H1 (cell line): Measurements from ENCODE around the gene ERICH2.

ENCODE experiments used
- CEBPB ChIP-seq: IDR thresholded peaks from 2 replicates; pipeline ENCODE4 v1.6.1; 2012; ENCODE audit warnings: low read depth, low read length
- CHD2 ChIP-seq: IDR thresholded peaks from 2 replicates; pipeline ENCODE4 v1.6.1; 2012; ENCODE audit warnings: low read length, improper control_type of control experiment
- CTCF ChIP-seq, 3 experiments: IDR thresholded peaks; 1 replicate in 2 of 3; 2 replicates in 1 of 3; pipeline versions ENCODE4 v1.5.1 to v1.6.1; 2011; ENCODE audit warnings: low read length in 3 of 3, mild to moderate bottlenecking in 3 of 3, inconsistent platforms in 2 of 3, low read depth in 1 of 3, moderate library complexity in 1 of 3; ENCODE audit not compliant: insufficient read depth in 1 of 3; ENCODE audit errors: control extremely low read depth in 1 of 3
- GABPA ChIP-seq: IDR thresholded peaks from 2 replicates; pipeline ENCODE4 v1.6.1; 2011; ENCODE audit warnings: mild to moderate bottlenecking, low read length, moderate library complexity, borderline replicate concordance; ENCODE audit not compliant: insufficient read depth
- JUN ChIP-seq: IDR thresholded peaks from 2 replicates; pipeline ENCODE4 v1.6.1; 2011; ENCODE audit warnings: low read depth, mild to moderate bottlenecking, improper control_type of control experiment, low read length
- KDM1A ChIP-seq: fragments of 200-600, 300-600 bp; sonication (generic); IDR thresholded peaks from 2 replicates; pipeline ENCODE4 v1.7.1; 2016; ENCODE audit warnings: mild to moderate bottlenecking, low read length, borderline replicate concordance
- POLR2A ChIP-seq, 2 experiments: IDR thresholded peaks; 1 replicate in 1 of 2; 2 replicates in 1 of 2; pipeline ENCODE4 v1.6.1; 2011; ENCODE audit warnings: low read depth in 2 of 2, low read length in 2 of 2, mild to moderate bottlenecking in 2 of 2; ENCODE audit errors: control extremely low read depth in 1 of 2
- SIN3A ChIP-seq, 2 experiments: IDR thresholded peaks in 1 of 2; conservative IDR thresholded peaks in 1 of 2; 2 replicates each; pipeline ENCODE4 v1.6.1; 2011 to 2012; ENCODE audit warnings: low read length in 2 of 2, improper control_type of control experiment in 1 of 2, low read depth in 1 of 2, mild to moderate bottlenecking in 1 of 2
- TAF1 ChIP-seq: IDR thresholded peaks from 2 replicates; pipeline ENCODE4 v1.6.1; 2011; ENCODE audit warnings: mild to moderate bottlenecking, low read depth, low read length
- TBP ChIP-seq: IDR thresholded peaks from 2 replicates; pipeline ENCODE4 v1.6.1; 2011; ENCODE audit warnings: low read depth, low read length, improper control_type of control experiment
- TCF12 ChIP-seq: IDR thresholded peaks from 2 replicates; pipeline ENCODE4 v1.6.1; 2011; ENCODE audit warnings: low read depth, mild to moderate bottlenecking, low read length

- TF ChIP-seq POLR2A (IDR thresholded peaks at IDR 0.05; ENCODE audit: control extremely low read depth in 1 of 2, low read depth in 2 of 2, low read length in 2 of 2) = no peak
- TF ChIP-seq CEBPB = no peak
- TF ChIP-seq TAF1 = no peak
- TF ChIP-seq JUN = no peak
- no peak for TF ChIP-seq GABPA
- no peak for TF ChIP-seq CHD2
- no peak for TF ChIP-seq SIN3A (conservative IDR thresholded peaks at IDR 0.05 in 1 of 2, IDR thresholded peaks at IDR 0.05 in 1 of 2; ENCODE audit: low read depth in 1 of 2, low read length in 2 of 2)
- TF ChIP-seq TCF12 = no peak
- no peak for TF ChIP-seq KDM1A
- TF ChIP-seq TBP = no peak
- TF ChIP-seq CTCF (IDR thresholded peaks at IDR 0.05; ENCODE audit: control extremely low read depth in 1 of 3, insufficient read depth in 1 of 3, low read depth in 1 of 3, low read length in 3 of 3) = no peak
These were observed 9.1 kb downstream of the ERICH2 start for GRCh38 chr2:170779304-170779703.
